ENCODE results near the gene RILPL2.

DNA sequence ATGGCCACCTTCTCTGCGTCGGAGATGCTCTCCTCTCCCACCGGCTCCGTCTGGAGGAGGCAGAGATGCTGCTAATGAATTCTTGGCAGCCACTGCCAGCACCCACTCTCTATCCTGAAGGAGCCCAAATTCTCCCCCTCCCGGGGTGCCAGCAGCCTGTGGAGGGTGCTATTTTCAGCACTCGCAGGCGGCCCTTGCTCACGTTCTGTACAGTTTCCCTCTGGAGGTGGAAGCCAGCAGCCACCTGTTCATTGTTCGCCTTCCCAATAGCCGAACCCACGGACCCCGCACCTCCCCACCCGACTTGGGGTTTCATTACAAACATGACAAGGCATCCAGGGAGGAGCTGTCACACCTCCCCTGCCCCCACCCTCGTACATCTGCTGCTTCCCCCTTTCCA is 49.3 kb upstream of the RILPL2 start:
- TF ChIP-seq, protein P1, sequence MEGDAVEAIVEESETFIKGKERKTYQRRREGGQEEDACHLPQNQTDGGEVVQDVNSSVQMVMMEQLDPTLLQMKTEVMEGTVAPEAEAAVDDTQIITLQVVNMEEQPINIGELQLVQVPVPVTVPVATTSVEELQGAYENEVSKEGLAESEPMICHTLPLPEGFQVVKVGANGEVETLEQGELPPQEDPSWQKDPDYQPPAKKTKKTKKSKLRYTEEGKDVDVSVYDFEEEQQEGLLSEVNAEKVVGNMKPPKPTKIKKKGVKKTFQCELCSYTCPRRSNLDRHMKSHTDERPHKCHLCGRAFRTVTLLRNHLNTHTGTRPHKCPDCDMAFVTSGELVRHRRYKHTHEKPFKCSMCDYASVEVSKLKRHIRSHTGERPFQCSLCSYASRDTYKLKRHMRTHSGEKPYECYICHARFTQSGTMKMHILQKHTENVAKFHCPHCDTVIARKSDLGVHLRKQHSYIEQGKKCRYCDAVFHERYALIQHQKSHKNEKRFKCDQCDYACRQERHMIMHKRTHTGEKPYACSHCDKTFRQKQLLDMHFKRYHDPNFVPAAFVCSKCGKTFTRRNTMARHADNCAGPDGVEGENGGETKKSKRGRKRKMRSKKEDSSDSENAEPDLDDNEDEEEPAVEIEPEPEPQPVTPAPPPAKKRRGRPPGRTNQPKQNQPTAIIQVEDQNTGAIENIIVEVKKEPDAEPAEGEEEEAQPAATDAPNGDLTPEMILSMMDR (conservative IDR thresholded peaks at IDR 0.05; ENCODE audit: low read length) = no peak
- no peak for TF ChIP-seq EZH2phosphoT487 (IDR thresholded peaks at IDR 0.05; ENCODE audit: borderline replicate concordance, low read depth, low read length)
